ENCODE results near the gene CPSF4L.

The CPSF4L gene

GRCh38 chr17:73201215-73202069 lies 60.2 kb downstream of the CPSF4L start:
- Histone ChIP-seq H3K9me3 (no peaks in the 10 kb centered on the region), H3K4me1 (peaks cover 2% of the 10 kb centered on the region), H3K4me3 (ENCODE audit: low read depth, low read length) (no peak overlapping the region), H3K36me3 (peaks cover 90% of the 10 kb centered on the region), H3K27me3 (no peaks in the 10 kb centered on the region)
- TF ChIP-seq CTCF (IDR thresholded peaks at IDR 0.05; ENCODE audit: low read depth, low read length), result no peak
- no peak for DNase-seq

GRCh38 chr17:73200476-73200875 lies 61.2 kb downstream of the CPSF4L start:
- no peak for TF ChIP-seq CTCF (IDR thresholded peaks at IDR 0.05; ENCODE audit: low read depth, low read length)
- Histone ChIP-seq H3K36me3 (peaks cover 86% of the 10 kb centered on the region), H3K27me3 (no peaks in the 10 kb centered on the region), H3K4me1 (peaks cover 2% of the 10 kb centered on the region), H3K4me3 (ENCODE audit: low read depth, low read length) (no peak overlapping the region), H3K9me3 (no peaks in the 10 kb centered on the region)
- DNase-seq, result no peak

GRCh38 chr17:73199751-73200317 lies 61.8 kb downstream of the CPSF4L start:
- no peak for DNase-seq
- no peak for TF ChIP-seq CTCF (IDR thresholded peaks at IDR 0.05; ENCODE audit: low read depth, low read length)
- Histone ChIP-seq H3K36me3 (peaks cover 82% of the 10 kb centered on the region), H3K4me3 (ENCODE audit: low read depth, low read length) (no peak overlapping the region), H3K4me1 (peaks cover 2% of the 10 kb centered on the region), H3K9me3 (no peaks in the 10 kb centered on the region), H3K27me3 (no peaks in the 10 kb centered on the region)

- H3K36me3 ChIP-seq, result peaks cover 75% of the 10 kb centered on the region
- H3K27me3 ChIP-seq, result no peaks in the 10 kb centered on the region
- H3K9me3 ChIP-seq, result no peaks in the 10 kb centered on the region
- DNase-seq, result no peak
- H3K4me3 ChIP-seq (ENCODE audit: low read depth, low read length), result no peak overlapping the region
- no peak for TF ChIP-seq CTCF (IDR thresholded peaks at IDR 0.05; ENCODE audit: low read depth, low read length)
- H3K4me1 ChIP-seq, result peaks cover 2% of the 10 kb centered on the region
These were observed 62.8 kb downstream of the CPSF4L start for GRCh38 chr17:73198930-73199260.
